ENCODE results near the gene NRIP1.

The NRIP1 gene

GRCh38 chr21:14982336-14982735 lies 82.5 kb downstream of the NRIP1 start:
- Histone ChIP-seq H3K27me3 (replicated peaks; ENCODE audit: control insufficient read depth, insufficient read depth, low read length) (no peaks in the 10 kb centered on the region), H3K36me3 (ENCODE audit: control insufficient read depth, insufficient read depth, low read length) (no peaks in the 10 kb centered on the region), H3K4me3 (replicated peaks; ENCODE audit: low read depth, low read length) (no peak overlapping the region)
- DNase-seq (ENCODE audit: extremely low read depth, insufficient read length): no peak
- no peak for TF ChIP-seq CTCF (IDR thresholded peaks at IDR 0.05; ENCODE audit: insufficient read depth, low read length, poor library complexity, severe bottlenecking)

GRCh38 chr21:14981246-14981645 lies 83.6 kb downstream of the NRIP1 start:
- no peaks in the 10 kb centered on the region for H3K27me3 ChIP-seq (replicated peaks; ENCODE audit: control insufficient read depth, insufficient read depth, low read length)
- no peak for DNase-seq (ENCODE audit: extremely low read depth, insufficient read length)
- TF ChIP-seq CTCF (IDR thresholded peaks at IDR 0.05; ENCODE audit: insufficient read depth, low read length, poor library complexity, severe bottlenecking): no peak
- no peaks in the 10 kb centered on the region for H3K36me3 ChIP-seq (ENCODE audit: control insufficient read depth, insufficient read depth, low read length)
- no peak overlapping the region for H3K4me3 ChIP-seq (replicated peaks; ENCODE audit: low read depth, low read length)

GRCh38 chr21:14979264-14979663 lies 85.5 kb downstream of the NRIP1 start:
- Histone ChIP-seq H3K36me3 (ENCODE audit: control insufficient read depth, insufficient read depth, low read length) (no peaks in the 10 kb centered on the region), H3K27me3 (replicated peaks; ENCODE audit: control insufficient read depth, insufficient read depth, low read length) (no peaks in the 10 kb centered on the region), H3K4me3 (replicated peaks; ENCODE audit: low read depth, low read length) (no peak overlapping the region)
- no peak for DNase-seq (ENCODE audit: extremely low read depth, insufficient read length)
- no peak for TF ChIP-seq CTCF (IDR thresholded peaks at IDR 0.05; ENCODE audit: insufficient read depth, low read length, poor library complexity, severe bottlenecking)

- no peak for TF ChIP-seq CTCF (IDR thresholded peaks at IDR 0.05; ENCODE audit: insufficient read depth, low read length, poor library complexity, severe bottlenecking)
- H3K36me3 ChIP-seq (ENCODE audit: control insufficient read depth, insufficient read depth, low read length): no peaks in the 10 kb centered on the region
- no peak overlapping the region for H3K4me3 ChIP-seq (replicated peaks; ENCODE audit: low read depth, low read length)
- DNase-seq (ENCODE audit: extremely low read depth, insufficient read length): no peak
- no peaks in the 10 kb centered on the region for H3K27me3 ChIP-seq (replicated peaks; ENCODE audit: control insufficient read depth, insufficient read depth, low read length)
These were observed 87.0 kb downstream of the NRIP1 start for GRCh38 chr21:14977814-14978213.

- no peak for TF ChIP-seq CTCF (IDR thresholded peaks at IDR 0.05; ENCODE audit: insufficient read depth, low read length, poor library complexity, severe bottlenecking)
These were observed 89.5 kb downstream of the NRIP1 start for GRCh38 chr21:14975136-14975919.

More at GRCh38 chr21:14975136-14975919, 89.5 kb downstream of the NRIP1 start:
- Histone ChIP-seq H3K4me3 (replicated peaks; ENCODE audit: low read depth, low read length) (no peak overlapping the region), H3K27me3 (replicated peaks; ENCODE audit: control insufficient read depth, insufficient read depth, low read length) (no peaks in the 10 kb centered on the region), H3K36me3 (ENCODE audit: control insufficient read depth, insufficient read depth, low read length) (no peaks in the 10 kb centered on the region)
- no peak for DNase-seq (ENCODE audit: extremely low read depth, insufficient read length)
